Dermis microvascular lymphatic vessel endothelial cell (primary cell): ENCODE results near the gene PPID. TPM values are rescaled to one million over a fixed set of nuclear protein-coding genes. Genes with fewer than 3 reads are reported as not detected.
"Not testable (repeated sequence)": the region's sequence is repeated elsewhere in the genome, so short reads cannot be mapped to it uniquely, and the experiment has no call there.

Experiments
- DNase-seq, 2 donors: peaks; one replicate each; pipeline versions ENCODE4 v3.0.0 to v3.0.0-alpha.2; 2010; ENCODE audit warnings: low read depth in 2 of 2
- total RNA-seq: library from RNA; depleted of rRNA; stranded (reverse); fragments of >200 nt; gene quantifications from 2 replicates; pipeline ENCODE4 v1.2.1, GENCODE V29; 2014

Gene PPID
- total RNA-seq, 1 donor from 2014 or later, result 16.0 TPM

- no peak for DNase-seq
Observed at GRCh38 chr4:158738866-158739265, 15.7 kb upstream of the PPID start.

GRCh38 chr4:158729716-158730559 lies 6.7 kb upstream of the PPID start:
- peak; percentile 66 to 80 for DNase-seq

GRCh38 chr4:158728236-158728635 lies 5.0 kb upstream of the PPID start:
- no peak for DNase-seq

- DNase-seq, result no peak
Observed at GRCh38 chr4:158726633-158727032, 3.4 kb upstream of the PPID start.

- DNase-seq, result no peak
Observed at GRCh38 chr4:158724637-158725036, 1.4 kb upstream of the PPID start.

- DNase-seq, result peak; percentile 20 to 36
Observed at GRCh38 chr4:158722291-158722916, 792 bp downstream of the PPID start.

GRCh38 chr4:158721680-158722079 lies 1.5 kb downstream of the PPID start:
- no peak for DNase-seq

- DNase-seq, result no peak
Observed at GRCh38 chr4:158715802-158716201, 7.4 kb downstream of the PPID start.

- no peak for DNase-seq
Observed at GRCh38 chr4:158714937-158715336, 8.3 kb downstream of the PPID start.

- DNase-seq, result not testable (repeated sequence)
Observed at GRCh38 chr4:158712622-158713021, 10.6 kb downstream of the PPID start.

- peak in 1 of 2 donors; percentile 26 for DNase-seq
Observed at GRCh38 chr4:158710814-158711213, 12.4 kb downstream of the PPID start.

- DNase-seq, result no peak
Observed at GRCh38 chr4:158704274-158704673, 18.9 kb downstream of the PPID start.

- DNase-seq, result no peak
Observed at GRCh38 chr4:158688813-158689212, 34.4 kb downstream of the PPID start.

GRCh38 chr4:158682066-158682465 lies 41.1 kb downstream of the PPID start:
- DNase-seq, result no peak

GRCh38 chr4:158681629-158682028 lies 41.6 kb downstream of the PPID start:
- no peak for DNase-seq

GRCh38 chr4:158678767-158679166 lies 44.4 kb downstream of the PPID start:
- DNase-seq, result no peak

GRCh38 chr4:158676076-158676475 lies 47.1 kb downstream of the PPID start:
- no peak for DNase-seq

GRCh38 chr4:158673633-158674032 lies 49.6 kb downstream of the PPID start:
- DNase-seq, result no peak

GRCh38 chr4:158671915-158672806 lies 51.0 kb downstream of the PPID start, which contains the start of gene ETFDH:
Gene ETFDH, plus strand, starts transcription at chr4:158672296. Its CDS starts 161 bp downstream, at chr4:158672457.
- peak; percentile 98 to 99 for DNase-seq

GRCh38 chr4:158671665-158671914 lies 51.6 kb downstream of the PPID start, which contains the start of gene C4orf46:
Gene C4orf46, minus strand, starts transcription at chr4:158671887. Its CDS starts 86 bp downstream, at chr4:158671801.
- no peak for DNase-seq

GRCh38 chr4:158670975-158671664 lies 52.1 kb downstream of the PPID start:
- DNase-seq, result peak in 1 of 2 donors; percentile 83
